ENCODE results near the gene PAX8. TPM values are rescaled to one million over a fixed set of nuclear protein-coding genes. Genes with fewer than 3 reads are reported as not detected.

The PAX8 gene
- total RNA-seq, 1 experiment from 2014 or later: 2.4 TPM

DNA sequence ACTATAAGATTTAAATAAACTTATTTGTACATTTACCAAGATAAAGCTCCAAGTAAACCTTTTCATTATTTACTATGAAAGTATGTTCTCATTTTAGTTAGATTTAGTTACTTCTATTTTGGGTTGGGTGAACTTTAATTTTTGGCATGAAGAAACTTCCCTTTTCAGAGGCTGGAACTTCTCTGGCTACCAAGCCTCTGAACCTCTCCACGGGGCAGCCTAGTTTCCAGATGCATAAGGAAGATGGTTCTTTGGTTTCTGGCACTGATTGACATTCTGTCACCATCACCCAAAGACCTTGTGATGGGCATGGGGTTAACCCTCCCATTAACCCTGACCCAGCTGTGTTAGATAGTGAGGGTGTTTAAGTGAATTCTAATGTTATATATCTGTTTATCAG lies 87.8 kb downstream of the PAX8 start:
- POLR2A ChIA-PET: interaction anchor here (0.7 kb wide), 1 partner anchor 281 kb away, joined by 3 read pairs; no protein-coding TSS in a partner anchor
- intact Hi-C loops (cut with micrococcal nuclease): no loop called here
- TF ChIP-seq, protein P1, sequence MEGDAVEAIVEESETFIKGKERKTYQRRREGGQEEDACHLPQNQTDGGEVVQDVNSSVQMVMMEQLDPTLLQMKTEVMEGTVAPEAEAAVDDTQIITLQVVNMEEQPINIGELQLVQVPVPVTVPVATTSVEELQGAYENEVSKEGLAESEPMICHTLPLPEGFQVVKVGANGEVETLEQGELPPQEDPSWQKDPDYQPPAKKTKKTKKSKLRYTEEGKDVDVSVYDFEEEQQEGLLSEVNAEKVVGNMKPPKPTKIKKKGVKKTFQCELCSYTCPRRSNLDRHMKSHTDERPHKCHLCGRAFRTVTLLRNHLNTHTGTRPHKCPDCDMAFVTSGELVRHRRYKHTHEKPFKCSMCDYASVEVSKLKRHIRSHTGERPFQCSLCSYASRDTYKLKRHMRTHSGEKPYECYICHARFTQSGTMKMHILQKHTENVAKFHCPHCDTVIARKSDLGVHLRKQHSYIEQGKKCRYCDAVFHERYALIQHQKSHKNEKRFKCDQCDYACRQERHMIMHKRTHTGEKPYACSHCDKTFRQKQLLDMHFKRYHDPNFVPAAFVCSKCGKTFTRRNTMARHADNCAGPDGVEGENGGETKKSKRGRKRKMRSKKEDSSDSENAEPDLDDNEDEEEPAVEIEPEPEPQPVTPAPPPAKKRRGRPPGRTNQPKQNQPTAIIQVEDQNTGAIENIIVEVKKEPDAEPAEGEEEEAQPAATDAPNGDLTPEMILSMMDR (IDR thresholded peaks at IDR 0.05; ENCODE audit: unreplicated experiment): no peak
- Mint-ChIP-seq H3K27me3 (ENCODE audit: insufficient read depth, unreplicated experiment) (no peaks in the 10 kb centered on the region), H3K27ac (ENCODE audit: low read depth, unreplicated experiment) (no peak overlapping the region), H3K9me3 (ENCODE audit: unreplicated experiment) (no peaks in the 10 kb centered on the region), H3K4me3 (ENCODE audit: unreplicated experiment) (no peak overlapping the region), H3K4me1 (ENCODE audit: insufficient read depth, unreplicated experiment) (no peaks in the 10 kb centered on the region), H3K36me3 (ENCODE audit: insufficient read depth, unreplicated experiment) (peaks cover 9% of the 10 kb centered on the region)
- BruUV-seq (replicated peaks): no TSS peak
- CTCF ChIA-PET: interaction anchor here (1.0 to 1.8 kb wide), 3 partner anchors 8 to 54 kb away, joined by 3 to 11 read pairs (median 4); no protein-coding TSS in a partner anchor
- DNase-seq (ENCODE audit: unreplicated experiment): no peak

GRCh38 chr2:113187771-113188170 lies 91.0 kb downstream of the PAX8 start:
- POLR2A ChIA-PET: no interaction called here
- H3K4me1 Mint-ChIP-seq (ENCODE audit: insufficient read depth, unreplicated experiment): no peaks in the 10 kb centered on the region

DNA sequence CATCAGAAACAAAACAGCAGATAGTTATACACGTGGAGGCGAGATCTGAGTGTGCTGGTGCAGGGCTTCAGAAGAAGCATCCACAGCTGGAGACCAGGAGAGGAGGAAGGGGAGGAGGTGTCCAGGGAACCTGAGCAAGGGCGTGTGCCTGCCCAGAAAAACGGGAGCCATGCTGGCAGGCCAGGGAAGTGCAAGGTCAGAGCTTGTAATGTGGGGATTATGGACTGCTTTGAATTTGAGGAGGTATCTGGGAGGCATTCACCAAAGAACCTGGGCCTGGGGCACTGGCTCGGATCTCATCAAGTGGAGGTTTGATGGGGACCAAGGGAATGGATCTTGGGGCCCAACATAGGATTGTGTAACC lies 92.3 kb downstream of the PAX8 start:
- intact Hi-C loops (cut with micrococcal nuclease): no loop called here
- Mint-ChIP-seq H3K4me1 (ENCODE audit: insufficient read depth, unreplicated experiment) (no peaks in the 10 kb centered on the region), H3K9me3 (ENCODE audit: unreplicated experiment) (no peaks in the 10 kb centered on the region), H3K27me3 (ENCODE audit: insufficient read depth, unreplicated experiment) (no peaks in the 10 kb centered on the region), H3K4me3 (ENCODE audit: unreplicated experiment) (no peak overlapping the region), H3K36me3 (ENCODE audit: insufficient read depth, unreplicated experiment) (peaks cover 6% of the 10 kb centered on the region), H3K27ac (ENCODE audit: low read depth, unreplicated experiment) (no peak overlapping the region)
- no TSS peak for BruUV-seq (replicated peaks)
- POLR2A ChIA-PET: interaction anchor here (0.6 kb wide), 1 partner anchor 61 kb away, joined by 3 read pairs; no protein-coding TSS in a partner anchor
- TF ChIP-seq, protein P1 (IDR thresholded peaks at IDR 0.05; ENCODE audit: unreplicated experiment): no peak
- CTCF ChIA-PET: interaction anchor here (0.6 to 1.5 kb wide), 3 partner anchors 12 to 200 kb away, joined by 3 read pairs; no protein-coding TSS in a partner anchor
- DNase-seq (ENCODE audit: unreplicated experiment): no peak

More at GRCh38 chr2:113187771-113188170, 91.0 kb downstream of the PAX8 start:
- H3K36me3 Mint-ChIP-seq (ENCODE audit: insufficient read depth, unreplicated experiment): peaks cover 3% of the 10 kb centered on the region
- TF ChIP-seq, protein P1 (IDR thresholded peaks at IDR 0.05; ENCODE audit: unreplicated experiment): no peak
- H3K9me3 Mint-ChIP-seq (ENCODE audit: unreplicated experiment): no peaks in the 10 kb centered on the region
- no peak overlapping the region for H3K4me3 Mint-ChIP-seq (ENCODE audit: unreplicated experiment)
- CTCF ChIA-PET: interaction anchor here (0.6 to 1.5 kb wide), 2 partner anchors 49 to 81 kb away, joined by 3 to 5 read pairs; no protein-coding TSS in a partner anchor
- BruUV-seq (replicated peaks): no TSS peak
- no peak for DNase-seq (ENCODE audit: unreplicated experiment)
- no peaks in the 10 kb centered on the region for H3K27me3 Mint-ChIP-seq (ENCODE audit: insufficient read depth, unreplicated experiment)
- no peak overlapping the region for H3K27ac Mint-ChIP-seq (ENCODE audit: low read depth, unreplicated experiment)
- intact Hi-C loops (cut with micrococcal nuclease): no loop called here

DNA sequence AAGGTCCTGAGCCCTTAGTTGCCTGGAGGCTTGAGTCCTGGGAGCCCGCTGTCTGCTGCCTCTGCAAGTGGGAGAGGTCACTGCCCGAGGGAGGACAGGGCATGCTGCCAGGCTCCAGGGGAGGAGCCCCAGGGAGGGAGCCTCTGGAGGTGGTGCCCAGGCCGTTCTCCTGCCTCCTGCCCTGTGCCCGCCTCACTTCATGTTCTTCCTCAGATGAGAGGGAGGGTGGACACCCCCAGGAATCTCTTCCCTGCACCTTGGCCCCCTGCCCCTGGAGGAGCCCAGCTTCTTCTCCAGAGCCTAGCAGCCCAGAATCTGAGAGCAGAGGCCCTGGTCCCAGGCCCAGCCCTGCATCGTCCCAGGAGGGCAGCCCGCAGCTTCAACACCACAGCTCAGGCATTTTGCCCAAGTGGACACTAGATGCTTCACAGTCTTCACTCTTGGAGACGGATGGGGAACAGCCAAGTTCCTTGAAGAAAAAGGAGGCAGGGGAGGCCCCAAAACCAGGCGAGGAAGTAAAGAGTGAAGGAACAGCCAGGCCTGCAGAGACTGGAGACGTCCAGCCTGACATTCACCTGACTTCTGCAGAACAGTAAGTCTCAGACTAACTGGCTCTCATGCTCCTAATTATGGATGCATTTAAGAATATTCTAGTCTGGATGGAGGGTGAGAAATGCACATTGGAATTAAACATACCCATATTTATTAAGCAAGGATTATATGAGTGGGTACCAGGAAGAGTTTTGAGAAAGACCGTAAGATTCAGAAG lies 92.9 kb downstream of the PAX8 start:
- TF ChIP-seq, protein P1 (IDR thresholded peaks at IDR 0.05; ENCODE audit: unreplicated experiment): no peak
- H3K9me3 Mint-ChIP-seq (ENCODE audit: unreplicated experiment): no peaks in the 10 kb centered on the region
- no peaks in the 10 kb centered on the region for H3K27me3 Mint-ChIP-seq (ENCODE audit: insufficient read depth, unreplicated experiment)
- BruUV-seq (replicated peaks): no TSS peak
- peak; percentile 14 for DNase-seq (ENCODE audit: unreplicated experiment)
- no peak overlapping the region for H3K4me3 Mint-ChIP-seq (ENCODE audit: unreplicated experiment)
- intact Hi-C loops (cut with micrococcal nuclease): no loop called here
- CTCF ChIA-PET: interaction anchor here (0.6 to 1.5 kb wide), 3 partner anchors 13 to 201 kb away, joined by 3 read pairs; no protein-coding TSS in a partner anchor
- no peak overlapping the region for H3K27ac Mint-ChIP-seq (ENCODE audit: low read depth, unreplicated experiment)
- H3K36me3 Mint-ChIP-seq (ENCODE audit: insufficient read depth, unreplicated experiment): peaks cover 6% of the 10 kb centered on the region
- no peaks in the 10 kb centered on the region for H3K4me1 Mint-ChIP-seq (ENCODE audit: insufficient read depth, unreplicated experiment)
- POLR2A ChIA-PET: interaction anchor here (0.6 kb wide), 1 partner anchor 60 kb away, joined by 3 read pairs; no protein-coding TSS in a partner anchor
